Measurements from ENCODE around the gene RABGAP1L.

The RABGAP1L gene

DNA sequence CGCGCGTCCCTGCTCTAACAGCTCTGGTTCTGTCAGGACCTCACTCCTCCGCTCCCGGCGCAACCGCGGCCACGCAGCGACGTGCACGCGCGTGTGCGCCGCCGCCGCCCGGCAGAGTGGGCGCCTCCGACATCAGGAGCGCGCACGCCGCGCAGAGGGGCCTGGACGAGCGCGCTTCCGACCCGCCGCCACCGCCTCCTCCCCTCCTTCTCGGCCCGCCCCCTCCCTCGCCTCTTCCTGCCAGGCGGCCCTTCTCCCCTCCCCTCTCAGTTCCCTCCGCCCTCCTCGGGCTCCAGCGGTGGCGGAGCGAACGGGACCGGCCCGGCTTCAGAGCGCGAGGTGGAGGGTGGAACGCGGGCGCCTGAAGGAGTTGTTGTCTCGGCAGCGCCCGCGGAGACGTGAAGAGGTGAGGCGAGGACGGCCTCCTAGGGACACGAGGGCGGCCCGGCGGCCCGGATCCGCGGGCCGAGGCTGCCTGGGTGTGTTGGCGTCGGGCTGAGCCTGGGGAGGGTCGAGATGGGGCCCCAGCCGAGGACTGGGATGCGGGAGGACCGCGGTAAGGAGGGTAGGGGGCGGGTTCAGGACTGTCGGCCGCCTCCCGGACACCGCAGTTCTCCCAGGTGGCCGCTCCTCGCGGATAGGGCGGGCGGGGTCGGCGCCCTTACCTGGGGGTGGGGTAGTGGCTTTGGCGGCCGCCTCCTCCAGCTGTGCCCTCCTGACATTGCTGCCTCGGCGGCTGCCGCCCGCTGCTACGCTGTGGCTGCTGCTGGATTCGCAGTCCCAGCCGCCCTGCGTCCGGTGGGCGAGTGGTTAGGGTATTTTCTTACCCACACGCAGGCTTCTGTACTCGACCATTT is at the start of gene RABGAP1L:
Gene RABGAP1L (plus strand): TSS at position 269 of the 857 bp plus-strand sequence.
- DNase-seq (ENCODE audit: low read depth, low spot score), result peak; percentile 44
- POLR2A ChIA-PET, result interaction anchor here (0.6 kb wide), 1 partner anchor 137 kb away, joined by 3 read pairs; the partner anchor contains the start of gene RC3H1
- CTCF ChIA-PET, result no interaction called here
- H3K4me3 ChIP-seq (ENCODE audit: low read depth, low read length), result peak within 1 kb of the TSS; percentile 84
- TF ChIP-seq, protein P1, sequence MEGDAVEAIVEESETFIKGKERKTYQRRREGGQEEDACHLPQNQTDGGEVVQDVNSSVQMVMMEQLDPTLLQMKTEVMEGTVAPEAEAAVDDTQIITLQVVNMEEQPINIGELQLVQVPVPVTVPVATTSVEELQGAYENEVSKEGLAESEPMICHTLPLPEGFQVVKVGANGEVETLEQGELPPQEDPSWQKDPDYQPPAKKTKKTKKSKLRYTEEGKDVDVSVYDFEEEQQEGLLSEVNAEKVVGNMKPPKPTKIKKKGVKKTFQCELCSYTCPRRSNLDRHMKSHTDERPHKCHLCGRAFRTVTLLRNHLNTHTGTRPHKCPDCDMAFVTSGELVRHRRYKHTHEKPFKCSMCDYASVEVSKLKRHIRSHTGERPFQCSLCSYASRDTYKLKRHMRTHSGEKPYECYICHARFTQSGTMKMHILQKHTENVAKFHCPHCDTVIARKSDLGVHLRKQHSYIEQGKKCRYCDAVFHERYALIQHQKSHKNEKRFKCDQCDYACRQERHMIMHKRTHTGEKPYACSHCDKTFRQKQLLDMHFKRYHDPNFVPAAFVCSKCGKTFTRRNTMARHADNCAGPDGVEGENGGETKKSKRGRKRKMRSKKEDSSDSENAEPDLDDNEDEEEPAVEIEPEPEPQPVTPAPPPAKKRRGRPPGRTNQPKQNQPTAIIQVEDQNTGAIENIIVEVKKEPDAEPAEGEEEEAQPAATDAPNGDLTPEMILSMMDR (IDR thresholded peaks at IDR 0.05; ENCODE audit: insufficient read depth, low read length, missing control alignments), result no peak

DNA sequence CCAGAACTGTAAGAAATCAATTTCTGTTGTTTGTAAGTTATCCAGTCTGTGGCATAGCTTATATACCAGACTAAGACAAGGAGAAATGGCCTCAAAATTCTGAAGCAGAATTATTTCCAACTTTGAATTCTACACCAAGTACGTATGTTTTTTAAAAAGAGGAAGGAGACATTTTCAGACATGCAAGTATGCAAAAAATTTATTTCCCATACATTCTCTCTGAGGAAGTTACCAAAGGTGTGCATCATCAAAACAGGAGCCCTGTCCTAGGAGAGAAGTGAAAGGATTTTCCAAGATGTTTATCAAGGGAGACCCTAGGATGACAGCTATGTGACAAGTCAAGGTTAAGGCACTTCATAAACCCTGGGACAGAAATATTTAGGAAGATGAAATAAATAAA is 49.3 kb upstream of the RABGAP1L start:
- POLR2A ChIA-PET, result no interaction called here

DNA sequence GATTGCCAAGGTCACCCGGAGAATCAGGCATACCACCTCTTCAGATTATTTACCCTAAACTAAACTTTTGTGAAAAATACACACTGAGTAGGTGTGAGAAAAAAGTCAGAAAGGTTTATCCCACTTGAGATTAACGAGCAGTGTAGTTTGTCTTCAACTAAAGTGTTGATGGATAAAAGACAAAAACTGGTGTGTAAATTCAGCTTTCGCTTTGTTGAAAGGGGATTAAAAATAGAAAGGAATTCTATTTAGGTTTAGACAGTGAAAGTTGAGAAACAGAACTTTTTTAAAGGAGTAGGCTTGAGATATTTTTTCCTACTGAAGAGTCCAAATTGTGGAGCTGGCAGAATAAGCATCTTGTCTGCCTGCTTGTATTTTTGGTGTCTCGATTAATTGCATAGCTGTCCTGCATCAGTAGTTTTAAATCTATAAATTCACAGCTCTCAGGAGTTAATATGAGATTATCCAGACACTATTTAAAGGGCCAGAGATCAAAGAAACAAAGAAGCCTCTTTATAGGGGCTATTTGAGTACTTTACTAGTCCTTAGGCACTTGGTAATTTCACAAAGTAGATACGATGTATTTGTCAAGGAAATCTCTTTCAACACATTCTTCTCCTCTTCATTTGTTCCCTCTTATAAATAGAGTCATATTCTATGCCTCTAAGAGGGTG is 46.7 kb upstream of the RABGAP1L start:
- POLR2A ChIA-PET, result no interaction called here
- TF ChIP-seq, protein P1 (IDR thresholded peaks at IDR 0.05; ENCODE audit: insufficient read depth, low read length, missing control alignments), result no peak
- no peak for DNase-seq (ENCODE audit: low read depth, low spot score)
- no peak overlapping the region for H3K4me3 ChIP-seq (ENCODE audit: low read depth, low read length)
- CTCF ChIA-PET, result interaction anchor here (1.1 to 1.4 kb wide), 2 partner anchors 16 to 37 kb away, joined by 3 to 5 read pairs; no protein-coding TSS in a partner anchor

More for the DNA sequence above, 49.3 kb upstream of the RABGAP1L start:
- no peak for DNase-seq (ENCODE audit: low read depth, low spot score)
- TF ChIP-seq, protein P1 (IDR thresholded peaks at IDR 0.05; ENCODE audit: insufficient read depth, low read length, missing control alignments), result no peak
- CTCF ChIA-PET, result no interaction called here
- no peak overlapping the region for H3K4me3 ChIP-seq (ENCODE audit: low read depth, low read length)

DNA sequence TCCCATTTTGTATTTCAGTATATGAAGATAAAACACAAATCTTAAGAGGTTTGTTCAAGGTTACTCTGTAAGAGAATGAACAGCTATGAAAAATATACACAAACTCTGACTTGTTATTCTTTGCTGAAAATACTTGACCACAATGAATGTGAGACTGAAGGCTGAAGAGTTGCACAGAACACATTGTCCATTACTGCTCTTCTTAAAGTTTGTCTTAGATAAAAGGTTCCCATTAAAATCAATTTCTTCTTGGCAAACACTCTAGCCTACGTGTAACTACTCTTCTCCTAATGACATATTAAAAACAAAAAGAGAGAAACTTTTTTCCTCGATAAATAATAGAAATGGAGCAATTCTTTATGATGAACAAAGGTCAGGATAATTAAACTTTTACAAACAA is 45.2 kb upstream of the RABGAP1L start:
- CTCF ChIA-PET, result interaction anchor here (1.1 to 1.9 kb wide), 3 partner anchors 11 to 25 kb away, joined by 3 to 9 read pairs (median 4); no protein-coding TSS in a partner anchor
- no peak overlapping the region for H3K4me3 ChIP-seq (ENCODE audit: low read depth, low read length)
- POLR2A ChIA-PET, result no interaction called here
- TF ChIP-seq, protein P1 (IDR thresholded peaks at IDR 0.05; ENCODE audit: insufficient read depth, low read length, missing control alignments), result no peak
- no peak for DNase-seq (ENCODE audit: low read depth, low spot score)

DNA sequence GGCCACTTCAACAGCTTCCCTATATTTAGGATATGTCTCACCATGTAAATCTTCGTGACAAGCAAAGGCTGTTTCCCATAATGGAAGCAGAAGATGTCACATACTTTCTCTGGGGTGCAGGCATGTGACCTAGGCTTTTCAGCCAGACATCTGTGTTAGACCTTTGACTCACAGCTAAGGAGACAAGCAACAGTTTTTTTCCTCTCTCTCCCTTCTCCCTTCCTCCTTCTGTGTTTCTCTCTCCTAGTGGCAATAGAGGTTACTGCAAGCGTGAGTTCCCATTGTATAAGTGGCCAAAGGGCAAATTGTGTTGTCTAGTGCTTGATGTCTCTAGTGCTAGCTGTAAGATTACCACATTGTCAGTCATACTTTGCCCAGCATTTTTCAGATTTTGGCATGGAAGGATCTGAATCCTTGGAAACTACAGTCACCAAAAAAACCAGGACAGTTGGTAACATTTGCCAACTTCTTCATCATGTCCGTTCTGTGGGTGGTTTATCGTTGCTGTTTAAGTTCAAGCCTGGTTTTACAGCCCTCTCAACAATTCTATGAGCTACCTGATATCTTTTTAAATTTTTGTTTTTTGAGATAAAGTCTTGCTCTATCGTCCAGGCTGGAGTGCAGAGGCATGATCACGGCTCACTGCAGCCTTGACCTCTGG is 44.4 kb upstream of the RABGAP1L start:
- ChIA-PET CTCF (interaction anchor here (0.8 to 1.9 kb wide), 9 partner anchors 10 to 103 kb away, joined by 3 to 9 read pairs (median 3); no protein-coding TSS in a partner anchor), POLR2A (no interaction called here)
- no peak overlapping the region for H3K4me3 ChIP-seq (ENCODE audit: low read depth, low read length)
- TF ChIP-seq, protein P1 (IDR thresholded peaks at IDR 0.05; ENCODE audit: insufficient read depth, low read length, missing control alignments), result peak; percentile 67
- no peak for DNase-seq (ENCODE audit: low read depth, low spot score)
